ENCODE results near the gene MTIF3. TPM values are rescaled to one million over a fixed set of nuclear protein-coding genes. Genes with fewer than 3 reads are reported as not detected.

The MTIF3 gene
- total RNA-seq, 2 donors from 2014 or later, result 113 to 252 TPM

DNA sequence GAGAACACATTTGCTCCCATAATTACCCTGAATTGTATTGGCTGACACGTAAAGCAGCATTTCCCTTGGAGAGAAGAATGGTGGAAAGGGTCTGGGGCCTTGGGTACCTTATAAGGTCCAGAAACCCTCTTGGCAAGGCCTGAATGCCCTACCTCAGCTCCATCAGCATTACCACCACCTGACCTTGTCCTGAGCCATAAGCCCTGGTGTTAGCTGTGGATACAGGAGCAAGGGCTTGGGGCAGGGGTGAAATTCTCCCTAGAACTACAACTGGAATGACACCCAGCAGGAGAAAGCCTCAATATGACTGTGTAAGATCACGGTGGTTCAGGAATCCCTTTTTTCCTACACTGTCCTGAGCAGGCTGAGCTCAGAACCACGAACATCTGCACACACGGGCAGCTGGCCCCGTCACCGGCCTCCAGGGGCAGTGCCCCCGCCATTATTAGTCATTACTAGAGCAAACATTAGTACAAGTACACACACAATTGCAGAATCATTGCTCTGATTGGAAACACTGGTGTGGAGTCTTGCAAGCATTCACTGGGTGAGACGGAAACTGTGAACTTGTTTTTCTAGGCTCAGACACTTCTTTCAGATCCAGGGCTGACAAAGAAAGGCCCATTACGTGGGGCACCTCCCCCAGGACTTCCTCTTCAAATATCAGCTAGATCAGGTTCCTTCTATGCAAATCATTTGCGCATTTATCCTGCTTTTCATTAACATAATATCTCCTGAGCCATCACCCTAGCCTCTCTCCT is 26.8 kb upstream of the MTIF3 start:
- Histone ChIP-seq H3K4me3 (no peak overlapping the region), H3K27me3 (no peaks in the 10 kb centered on the region), H3K27ac (no peak overlapping the region), H3K9me3 (peaks cover 3 to 4% of the 10 kb centered on the region in 2 donors), H3K36me3 (no peaks in the 10 kb centered on the region), H3K4me1 (no peaks in the 10 kb centered on the region)
- TF ChIP-seq, protein P1, sequence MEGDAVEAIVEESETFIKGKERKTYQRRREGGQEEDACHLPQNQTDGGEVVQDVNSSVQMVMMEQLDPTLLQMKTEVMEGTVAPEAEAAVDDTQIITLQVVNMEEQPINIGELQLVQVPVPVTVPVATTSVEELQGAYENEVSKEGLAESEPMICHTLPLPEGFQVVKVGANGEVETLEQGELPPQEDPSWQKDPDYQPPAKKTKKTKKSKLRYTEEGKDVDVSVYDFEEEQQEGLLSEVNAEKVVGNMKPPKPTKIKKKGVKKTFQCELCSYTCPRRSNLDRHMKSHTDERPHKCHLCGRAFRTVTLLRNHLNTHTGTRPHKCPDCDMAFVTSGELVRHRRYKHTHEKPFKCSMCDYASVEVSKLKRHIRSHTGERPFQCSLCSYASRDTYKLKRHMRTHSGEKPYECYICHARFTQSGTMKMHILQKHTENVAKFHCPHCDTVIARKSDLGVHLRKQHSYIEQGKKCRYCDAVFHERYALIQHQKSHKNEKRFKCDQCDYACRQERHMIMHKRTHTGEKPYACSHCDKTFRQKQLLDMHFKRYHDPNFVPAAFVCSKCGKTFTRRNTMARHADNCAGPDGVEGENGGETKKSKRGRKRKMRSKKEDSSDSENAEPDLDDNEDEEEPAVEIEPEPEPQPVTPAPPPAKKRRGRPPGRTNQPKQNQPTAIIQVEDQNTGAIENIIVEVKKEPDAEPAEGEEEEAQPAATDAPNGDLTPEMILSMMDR (IDR thresholded peaks at IDR 0.05), result no peak
- DNase-seq (ENCODE audit: low spot score), result peak; percentile 51

DNA sequence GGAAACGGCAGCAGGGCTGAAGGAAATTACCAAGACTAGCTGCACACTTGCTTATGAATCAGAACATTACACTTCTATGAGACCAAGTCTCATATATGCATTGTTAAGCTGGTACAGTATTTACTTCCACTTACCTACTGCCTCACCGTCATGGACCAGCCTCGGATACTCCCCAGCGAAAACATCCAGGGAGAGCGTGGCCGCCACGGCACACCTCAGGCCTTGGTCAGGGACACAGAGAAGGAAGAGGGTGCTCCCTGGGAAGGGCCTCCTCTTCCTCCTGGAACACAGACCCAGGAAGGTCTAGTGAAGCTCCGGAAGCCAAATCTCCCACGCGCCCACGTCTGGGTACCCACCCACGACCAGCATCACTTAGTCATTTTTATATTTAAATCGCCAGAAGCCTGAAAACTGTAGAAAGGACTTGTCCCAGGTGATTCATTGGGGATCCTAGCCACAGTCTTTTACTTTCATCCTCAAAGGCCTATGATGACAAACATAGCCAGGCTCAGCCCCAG is 24.4 kb upstream of the MTIF3 start:
- no peak overlapping the region for H3K4me3 ChIP-seq
- DNase-seq (ENCODE audit: low spot score), result peak; percentile 18
- TF ChIP-seq, protein P1 (IDR thresholded peaks at IDR 0.05), result no peak
- no peaks in the 10 kb centered on the region for H3K27me3 ChIP-seq
- no peak overlapping the region for H3K27ac ChIP-seq
- H3K9me3 ChIP-seq, result no peaks in the 10 kb centered on the region
- no peaks in the 10 kb centered on the region for H3K4me1 ChIP-seq
- H3K36me3 ChIP-seq, result no peaks in the 10 kb centered on the region

DNA sequence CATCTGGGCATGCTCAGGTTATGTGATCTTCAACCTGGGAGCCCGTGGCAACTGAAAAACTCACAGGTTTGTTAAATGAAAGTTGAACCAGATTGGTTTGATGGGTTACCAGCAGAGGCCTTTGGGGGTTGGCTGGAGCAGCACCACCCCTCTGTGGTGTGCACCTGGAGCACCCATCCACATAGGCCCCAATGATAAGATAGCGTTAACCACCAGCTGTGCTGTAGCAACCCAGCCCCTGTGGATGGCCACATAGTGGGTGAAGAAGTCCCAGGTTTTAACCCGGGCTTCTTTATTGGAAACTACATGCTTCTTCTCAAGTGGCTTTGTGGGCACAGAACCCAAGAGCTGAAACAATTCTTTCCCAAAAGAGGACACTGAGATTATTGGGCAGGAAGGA is 22.6 kb upstream of the MTIF3 start:
- no peak overlapping the region for H3K27ac ChIP-seq
- H3K27me3 ChIP-seq, result no peaks in the 10 kb centered on the region
- H3K4me3 ChIP-seq, result no peak overlapping the region
- H3K36me3 ChIP-seq, result no peaks in the 10 kb centered on the region
- no peaks in the 10 kb centered on the region for H3K9me3 ChIP-seq
- DNase-seq (ENCODE audit: low spot score), result no peak
- TF ChIP-seq, protein P1 (IDR thresholded peaks at IDR 0.05), result no peak
- H3K4me1 ChIP-seq, result no peaks in the 10 kb centered on the region

DNA sequence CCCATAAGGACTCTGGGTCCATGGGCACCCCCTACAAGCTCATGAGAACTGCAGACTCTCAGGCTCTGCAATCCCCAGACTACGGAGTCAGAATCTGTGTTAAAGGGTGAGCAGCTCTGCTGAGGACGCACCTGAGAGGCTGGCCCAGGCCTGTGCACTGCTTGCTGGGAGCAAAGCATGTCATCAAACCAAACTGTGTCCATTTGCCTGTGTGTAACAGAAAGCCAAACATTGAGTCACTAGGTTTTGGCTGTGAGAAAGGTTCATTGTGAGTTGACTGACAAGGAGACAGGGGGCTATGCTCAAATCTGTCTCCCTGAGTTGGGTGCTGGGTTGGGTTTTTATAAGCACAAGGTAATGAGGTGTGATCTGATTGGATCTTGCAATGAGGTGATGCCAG is 22.1 kb upstream of the MTIF3 start:
- Histone ChIP-seq H3K9me3 (no peaks in the 10 kb centered on the region), H3K27me3 (no peaks in the 10 kb centered on the region), H3K36me3 (no peaks in the 10 kb centered on the region), H3K27ac (no peak overlapping the region), H3K4me3 (no peak overlapping the region), H3K4me1 (no peaks in the 10 kb centered on the region)
- TF ChIP-seq, protein P1 (IDR thresholded peaks at IDR 0.05), result no peak
- DNase-seq (ENCODE audit: low spot score), result no peak

DNA sequence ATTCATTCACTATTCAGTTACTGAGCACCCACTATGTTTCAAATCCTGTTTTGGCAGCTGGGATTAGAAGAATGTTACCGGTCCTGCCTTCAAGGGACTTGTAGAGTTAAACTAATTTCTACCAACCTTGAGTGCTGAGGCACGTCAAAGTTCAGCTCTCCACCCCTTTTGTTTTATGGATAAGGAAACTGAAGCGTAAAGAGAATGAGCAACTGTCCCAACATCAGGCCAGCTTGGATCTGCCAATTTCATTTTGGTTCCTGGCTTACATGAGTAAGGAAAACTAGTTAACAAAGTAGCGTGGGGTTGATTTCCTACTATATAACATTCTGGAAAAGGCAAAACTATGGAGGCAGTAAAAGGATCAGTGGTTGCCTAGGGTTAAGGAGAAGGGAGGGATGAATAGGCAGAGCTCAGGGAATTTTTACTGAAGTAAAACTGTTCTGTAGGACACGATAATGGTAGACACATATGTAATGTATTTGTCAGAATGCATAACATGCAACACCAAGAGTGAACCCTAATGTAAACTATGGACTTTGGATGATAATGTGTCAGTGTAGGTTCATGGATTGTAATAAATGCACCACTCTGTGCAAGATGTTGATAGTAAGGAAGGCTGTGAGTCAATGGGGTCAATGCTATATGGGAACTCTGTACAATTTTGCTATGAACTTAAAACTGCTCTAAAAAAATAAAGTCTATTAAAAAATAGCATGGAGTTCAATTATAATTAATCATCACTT is 19.9 kb upstream of the MTIF3 start:
- H3K36me3 ChIP-seq, result no peaks in the 10 kb centered on the region
- no peaks in the 10 kb centered on the region for H3K9me3 ChIP-seq
- TF ChIP-seq, protein P1 (IDR thresholded peaks at IDR 0.05), result no peak
- no peak for DNase-seq (ENCODE audit: low spot score)
- no peak overlapping the region for H3K4me3 ChIP-seq
- peaks cover 0 to 13% of the 10 kb centered on the region in 2 donors for H3K4me1 ChIP-seq
- no peaks in the 10 kb centered on the region for H3K27me3 ChIP-seq
- H3K27ac ChIP-seq, result no peak overlapping the region
